OCI-LY7 (cell line): ENCODE measurements around the gene CIROP. TPM values are rescaled to one million over a fixed set of nuclear protein-coding genes. Genes with fewer than 3 reads are reported as not detected.
A peak's percentile ranks its signal among the peaks of the same experiment; 100 is the strongest.

Experiments
- BruUV-seq: library from RNA; stranded (reverse); fragments of 400-500 nt; replicated peaks from 2 replicates; lab custom pipeline; 2021; lab: Mats Ljungman, UMichigan
- CTCF ChIA-PET: fragments of 300-600 bp; sonication (Branson Sonifier 250); formaldehyde crosslinking; loops from one replicate; lab custom pipeline; 2022; ENCODE audit warnings: antibody characterized with exemption; ENCODE audit not compliant: unreplicated experiment; lab: Charles Lee
- POLR2A ChIA-PET: fragments of 300-600 bp; sonication (Branson Sonifier 250); formaldehyde crosslinking; loops from one replicate; lab custom pipeline; 2022; ENCODE audit warnings: antibody characterized with exemption; lab: Charles Lee
- DNase-seq: peaks from one replicate; pipeline ENCODE4 v3.0.0-alpha.2; 2015; ENCODE audit warnings: low spot score
- H2AFZ ChIP-seq: fragments of 200-600 bp; sonication (generic), shearing (Covaris generic); 2 replicates; pipeline ENCODE4 v1.6.1; 2014; ENCODE audit warnings: mild to moderate bottlenecking, antibody characterized with exemption, low read length, moderate library complexity
- H3K27ac ChIP-seq: fragments of 200-600 bp; sonication (generic); 2 replicates; pipeline ENCODE4 v1.5.1; 2014; ENCODE audit warnings: mixed run types, low read depth, mild to moderate bottlenecking, moderate library complexity, low read length, inconsistent platforms; ENCODE audit not compliant: poor library complexity, severe bottlenecking
- H3K36me3 ChIP-seq: fragments of 200-600 bp; sonication (generic); 2 replicates; pipeline ENCODE4 v1.6.1; 2014; ENCODE audit warnings: mild to moderate bottlenecking, antibody characterized with exemption, low read length, moderate library complexity, mixed read lengths; ENCODE audit not compliant: insufficient read depth
- H3K4me1 ChIP-seq: fragments of 200-600 bp; sonication (generic); 2 replicates; pipeline ENCODE4 v1.5.1; 2014; ENCODE audit warnings: mild to moderate bottlenecking, low read length; ENCODE audit not compliant: insufficient read depth, poor library complexity, severe bottlenecking
- H3K4me2 ChIP-seq: fragments of 200-600 bp; sonication (generic); 2 replicates; pipeline ENCODE4 v1.6.1; 2014; ENCODE audit warnings: mild to moderate bottlenecking, low read length
- H3K4me3 ChIP-seq: fragments of 200-600 bp; sonication (generic); 2 replicates; pipeline ENCODE4 v1.5.1; 2014; ENCODE audit warnings: mild to moderate bottlenecking, low read depth, low read length; ENCODE audit not compliant: poor library complexity, severe bottlenecking
- H3K79me2 ChIP-seq: fragments of 200-600 bp; sonication (generic); 2 replicates; pipeline ENCODE4 v1.6.1; 2016; ENCODE audit warnings: low read depth, mild to moderate bottlenecking, low read length, moderate library complexity, mixed read lengths; ENCODE audit not compliant: insufficient read depth
- H3K9me2 ChIP-seq: fragments of 200-600 bp; sonication (generic); 2 replicates; pipeline ENCODE4 v1.6.1; 2016; ENCODE audit warnings: mild to moderate bottlenecking, low read length, mixed read lengths; ENCODE audit not compliant: insufficient read depth
- H3K9me3 ChIP-seq: fragments of 200-600 bp; sonication (generic); 2 replicates; pipeline ENCODE4 v1.6.1; 2014; ENCODE audit warnings: mild to moderate bottlenecking, mixed run types, low read length, mixed read lengths
- H4K20me1 ChIP-seq: fragments of 200-600 bp; sonication (generic); 2 replicates; pipeline ENCODE4 v1.6.1; 2014; ENCODE audit warnings: mild to moderate bottlenecking, antibody characterized with exemption, low read length, moderate library complexity, mixed read lengths; ENCODE audit not compliant: insufficient read depth
- CTCF ChIP-seq: fragments of 200-600 bp; sonication (generic); conservative IDR thresholded peaks from 2 replicates; pipeline ENCODE4 v1.5.1; 2014; ENCODE audit warnings: mild to moderate bottlenecking, antibody characterized with exemption, low read length, moderate library complexity, mixed read lengths
- EZH2phosphoT487 ChIP-seq: fragments of 200-600 bp; sonication (generic); IDR thresholded peaks from 2 replicates; pipeline ENCODE4 v1.6.1; 2018; ENCODE audit warnings: low read depth, borderline replicate concordance, mild to moderate bottlenecking, mixed run types, antibody characterized with exemption, low read length, moderate library complexity, mixed read lengths
- intact Hi-C: fragments of 100-400 bp; cut with micrococcal nuclease; formaldehyde crosslinking; loops from one replicate; pipeline ENCODE4 v1.10.0; 2022; ENCODE audit not compliant: unreplicated experiment
- total RNA-seq, 2 experiments: library from RNA; depleted of rRNA in 1 of 2; stranded (reverse); fragments of >200 nt in 1 of 2; shearing (Covaris generic) in 1 of 2; gene quantifications; 2 replicates each; pipeline ENCODE4 v1.2.3, GENCODE V29; 2014 to 2022

The CIROP gene
- total RNA-seq, 2 experiments from 2014 or later = not detected

- TSS peak; percentile 54 for BruUV-seq
- H3K4me3 ChIP-seq = peak overlapping the region; percentile 92
- peak overlapping the region; percentile 81 for H3K27ac ChIP-seq
- peak overlapping the region; percentile 94 for H3K4me2 ChIP-seq
- peaks cover 21% of the 10 kb centered on the region for H4K20me1 ChIP-seq
- peak; percentile 15 for DNase-seq
- no peaks in the 10 kb centered on the region for H3K9me2 ChIP-seq
- ChIA-PET CTCF (interaction anchor here (0.8 to 2.3 kb wide), 8 partner anchors 15 to 227 kb away, joined by 3 to 12 read pairs (median 4); partner anchors contain the start of gene PABPN1), POLR2A (interaction anchor here (0.6 to 1.7 kb wide), 17 partner anchors 11 to 1164 kb away, joined by 3 to 13 read pairs (median 5); partner anchors contain the start of genes HAUS4, PABPN1 and PPP1R3E)
- no peaks in the 10 kb centered on the region for H3K9me3 ChIP-seq
- peaks cover 23% of the 10 kb centered on the region for H3K4me1 ChIP-seq
- TF ChIP-seq CTCF (peak; percentile 71), EZH2phosphoT487 (no peak)
- intact Hi-C loops = loop anchor here (2.0 kb wide), 1 partner anchor 23 kb away; no protein-coding TSS in a partner anchor
- peaks cover 69% of the 10 kb centered on the region for H3K36me3 ChIP-seq
- H2AFZ ChIP-seq = peak overlapping the region; percentile 59; the same call in 1 of the 2 replicates
- peaks cover 56% of the 10 kb centered on the region for H3K79me2 ChIP-seq
Observed at GRCh38 chr14:23093991-23094665, 10.7 kb downstream of the CIROP start.

- ChIA-PET CTCF (interaction anchor here (1.0 kb wide), 1 partner anchor 15 kb away, joined by 3 read pairs; no protein-coding TSS in a partner anchor), POLR2A (interaction anchor here (1.3 to 1.4 kb wide), 2 partner anchors 22 to 83 kb away, joined by 5 to 11 read pairs; no protein-coding TSS in a partner anchor)
- H3K4me1 ChIP-seq = peaks cover 23% of the 10 kb centered on the region
- H3K79me2 ChIP-seq = peaks cover 56% of the 10 kb centered on the region
- intact Hi-C loops = no loop called here
- peak overlapping the region; percentile 92 for H3K4me3 ChIP-seq
- no peaks in the 10 kb centered on the region for H3K9me3 ChIP-seq
- H4K20me1 ChIP-seq = peaks cover 21% of the 10 kb centered on the region
- H3K9me2 ChIP-seq = no peaks in the 10 kb centered on the region
- BruUV-seq = no TSS peak
- TF ChIP-seq CTCF = no peak
- no peak for TF ChIP-seq EZH2phosphoT487
- no peak overlapping the region for H2AFZ ChIP-seq
- peaks cover 68% of the 10 kb centered on the region for H3K36me3 ChIP-seq
- no peak overlapping the region for H3K27ac ChIP-seq
- peak overlapping the region; percentile 94 for H3K4me2 ChIP-seq
- no peak for DNase-seq
Observed at GRCh38 chr14:23093526-23093925, 11.3 kb downstream of the CIROP start.

GRCh38 chr14:23093104-23093503, 11.7 kb downstream of the CIROP start:
- Histone ChIP-seq H3K9me3 (no peaks in the 10 kb centered on the region), H3K36me3 (peaks cover 68% of the 10 kb centered on the region), H4K20me1 (peaks cover 19% of the 10 kb centered on the region), H3K4me2 (peak overlapping the region; percentile 94), H3K9me2 (no peaks in the 10 kb centered on the region), H3K27ac (no peak overlapping the region), H3K79me2 (peaks cover 56% of the 10 kb centered on the region), H3K4me3 (peak overlapping the region; percentile 92), H2AFZ (no peak overlapping the region), H3K4me1 (peaks cover 23% of the 10 kb centered on the region)
- intact Hi-C loops = no loop called here
- no peak for DNase-seq
- ChIA-PET POLR2A (interaction anchor here (0.8 to 1.7 kb wide), 4 partner anchors 12 to 26 kb away, joined by 4 to 8 read pairs (median 4); partner anchors contain the start of gene CEBPE), CTCF (no interaction called here)
- BruUV-seq = no TSS peak
- TF ChIP-seq EZH2phosphoT487 (no peak), CTCF (no peak)
